GM21529 (cell line): Measurements from ENCODE around the gene BANP.
"Not testable (repeated sequence)": the region's sequence is repeated elsewhere in the genome, so short reads cannot be mapped to it uniquely, and the experiment has no call there.

Source experiments
- ATAC-seq: cut with Tn5 transposase; IDR thresholded peaks from one replicate; pipeline ENCODE4 v1.9.1; 2021; ENCODE audit not compliant: unreplicated experiment

The BANP gene

GRCh38 chr16:88077328-88078108, 126.3 kb downstream of the BANP start:
- ATAC-seq = no peak

GRCh38 chr16:88078111-88078775, 127.0 kb downstream of the BANP start:
- ATAC-seq = no peak

GRCh38 chr16:88083582-88083981, 132.3 kb downstream of the BANP start:
- ATAC-seq = no peak

- no peak for ATAC-seq
Observed at GRCh38 chr16:88084881-88085280, 133.6 kb downstream of the BANP start.

- no peak for ATAC-seq
Observed at GRCh38 chr16:88086571-88087516, 135.6 kb downstream of the BANP start.

- ATAC-seq = no peak
Observed at GRCh38 chr16:88087517-88087877, 136.3 kb downstream of the BANP start.

- no peak for ATAC-seq
Observed at GRCh38 chr16:88088161-88088581, 136.9 kb downstream of the BANP start.

- not testable (repeated sequence) for ATAC-seq
Observed at GRCh38 chr16:88088611-88089010, 137.4 kb downstream of the BANP start.

GRCh38 chr16:88089071-88089470, 137.8 kb downstream of the BANP start:
- ATAC-seq = not testable (repeated sequence)

GRCh38 chr16:88089632-88090376, 138.6 kb downstream of the BANP start:
- ATAC-seq = not testable (repeated sequence)

- not testable (repeated sequence) for ATAC-seq
Observed at GRCh38 chr16:88090377-88091175, 139.3 kb downstream of the BANP start.

GRCh38 chr16:88091221-88091971, 140.2 kb downstream of the BANP start:
- ATAC-seq = not testable (repeated sequence)

- ATAC-seq = not testable (repeated sequence)
Observed at GRCh38 chr16:88091972-88092302, 140.7 kb downstream of the BANP start.

GRCh38 chr16:88092791-88093555, 141.7 kb downstream of the BANP start:
- not testable (repeated sequence) for ATAC-seq

GRCh38 chr16:88093556-88094252, 142.5 kb downstream of the BANP start:
- not testable (repeated sequence) for ATAC-seq

GRCh38 chr16:88094253-88094575, 143.0 kb downstream of the BANP start:
- not testable (repeated sequence) for ATAC-seq

- ATAC-seq = not testable (repeated sequence)
Observed at GRCh38 chr16:88094900-88095299, 143.7 kb downstream of the BANP start.

- ATAC-seq = not testable (repeated sequence)
Observed at GRCh38 chr16:88096659-88097058, 145.4 kb downstream of the BANP start.
